Karpas-422 (cell line): Measurements from ENCODE around the gene PTGES. TPM values are rescaled to one million over a fixed set of nuclear protein-coding genes. Genes with fewer than 3 reads are reported as not detected.
"Not testable (repeated sequence)": the region's sequence is repeated elsewhere in the genome, so short reads cannot be mapped to it uniquely, and the experiment has no call there.

Source experiments
- DNase-seq: peaks from one replicate; pipeline ENCODE4 v3.0.0-alpha.2; 2015
- H2AFZ ChIP-seq: fragments of 200-600 bp; sonication (generic); 2 replicates; pipeline ENCODE4 v1.6.1; 2014; ENCODE audit warnings: antibody characterized with exemption, low read length, mixed read lengths
- H3K27ac ChIP-seq: fragments of 200-600 bp; sonication (generic); 2 replicates; pipeline ENCODE4 v1.5.1; 2014; ENCODE audit warnings: mild to moderate bottlenecking, low read length, moderate library complexity
- H3K27me3 ChIP-seq: fragments of 200-600 bp; sonication (generic); 2 replicates; pipeline ENCODE4 v1.6.1; 2014; ENCODE audit warnings: low read length, mixed read lengths
- H3K36me3 ChIP-seq: fragments of 200-600 bp; sonication (generic); 2 replicates; pipeline ENCODE4 v1.6.1; 2014; ENCODE audit warnings: low read length, mixed read lengths; ENCODE audit not compliant: insufficient read depth
- H3K4me1 ChIP-seq: fragments of 200-600 bp; sonication (generic); 2 replicates; pipeline ENCODE4 v1.6.1; 2014; ENCODE audit warnings: mild to moderate bottlenecking, low read length, mixed read lengths
- H3K4me2 ChIP-seq: fragments of 200-600 bp; sonication (generic); 2 replicates; pipeline ENCODE4 v1.6.1; 2014; ENCODE audit warnings: low read length, low read depth, mild to moderate bottlenecking; ENCODE audit not compliant: poor library complexity, severe bottlenecking
- H3K4me3 ChIP-seq: fragments of 200-600 bp; sonication (generic); 2 replicates; pipeline ENCODE4 v1.5.1; 2014; ENCODE audit warnings: mild to moderate bottlenecking, antibody characterized with exemption, low read length, mixed read lengths
- H3K79me2 ChIP-seq: fragments of 200-600 bp; sonication (generic); 2 replicates; pipeline ENCODE4 v1.6.1; 2014; ENCODE audit warnings: mild to moderate bottlenecking, low read length, mixed read lengths
- H3K9ac ChIP-seq: fragments of 200-600 bp; sonication (generic); 2 replicates; pipeline ENCODE4 v1.6.0; 2014; ENCODE audit warnings: low read length
- H3K9me2 ChIP-seq: fragments of 200-600 bp; sonication (generic), shearing (Covaris generic); replicated peaks from 2 replicates; pipeline ENCODE4 v1.6.0; 2014; ENCODE audit warnings: mild to moderate bottlenecking, low read length, moderate library complexity; ENCODE audit not compliant: insufficient read depth
- H3K9me3 ChIP-seq: fragments of 300-700, 200-600 bp; sonication (generic); 2 replicates; pipeline ENCODE4 v1.6.1; 2014; ENCODE audit warnings: low read length, mixed read lengths
- H4K20me1 ChIP-seq: fragments of 200-600 bp; sonication (generic); 2 replicates; pipeline ENCODE4 v1.6.1; 2014; ENCODE audit warnings: mild to moderate bottlenecking, antibody characterized with exemption, low read length, low read depth; ENCODE audit not compliant: insufficient read depth
- total RNA-seq: library from RNA; depleted of rRNA; stranded (reverse); fragments of >200 nt; shearing (Covaris generic); gene quantifications from 2 replicates; pipeline ENCODE4 v1.2.3, GENCODE V29; 2014; ENCODE audit warnings: low replicate concordance

Gene PTGES
- total RNA-seq, 1 experiment from 2014 or later: not detected

- H3K9me3 ChIP-seq, H3K36me3 ChIP-seq, H4K20me1 ChIP-seq, H3K27ac ChIP-seq, H3K79me2 ChIP-seq, H3K9me2 ChIP-seq, H3K9ac ChIP-seq, H3K4me3 ChIP-seq, DNase-seq, H3K4me1 ChIP-seq, H2AFZ ChIP-seq, H3K4me2 ChIP-seq, H3K27me3 ChIP-seq: not testable (repeated sequence)
Measured at GRCh38 chr9:129776096-129776495, 23.3 kb upstream of the PTGES start.

GRCh38 chr9:129775448-129775798 lies 22.6 kb upstream of the PTGES start:
- Histone ChIP-seq H4K20me1 (no peaks in the 10 kb centered on the region), H3K4me2 (no peak overlapping the region), H3K4me1 (no peaks in the 10 kb centered on the region), H3K9me2 (no peaks in the 10 kb centered on the region), H3K4me3 (no peak overlapping the region), H3K9ac (no peak overlapping the region), H3K79me2 (no peaks in the 10 kb centered on the region), H3K27ac (no peak overlapping the region), H2AFZ (no peak overlapping the region), H3K36me3 (no peaks in the 10 kb centered on the region), H3K27me3 (no peaks in the 10 kb centered on the region), H3K9me3 (no peaks in the 10 kb centered on the region)
- DNase-seq: no peak

- Histone ChIP-seq H3K4me1 (no peaks in the 10 kb centered on the region), H3K4me3 (no peak overlapping the region), H3K9me2 (no peaks in the 10 kb centered on the region), H3K27me3 (no peaks in the 10 kb centered on the region), H3K79me2 (no peaks in the 10 kb centered on the region), H3K36me3 (no peaks in the 10 kb centered on the region), H4K20me1 (no peaks in the 10 kb centered on the region), H3K4me2 (no peak overlapping the region), H3K27ac (no peak overlapping the region), H2AFZ (no peak overlapping the region), H3K9me3 (no peaks in the 10 kb centered on the region), H3K9ac (no peak overlapping the region)
- peak; percentile 21 for DNase-seq
Measured at GRCh38 chr9:129774791-129775447, 22.1 kb upstream of the PTGES start.

- no peak for DNase-seq
- Histone ChIP-seq H3K4me3 (no peak overlapping the region), H3K27ac (no peak overlapping the region), H3K9me3 (no peaks in the 10 kb centered on the region), H3K36me3 (no peaks in the 10 kb centered on the region), H3K79me2 (no peaks in the 10 kb centered on the region), H2AFZ (no peak overlapping the region), H4K20me1 (no peaks in the 10 kb centered on the region), H3K9me2 (no peaks in the 10 kb centered on the region), H3K4me2 (no peak overlapping the region), H3K4me1 (no peaks in the 10 kb centered on the region), H3K27me3 (no peaks in the 10 kb centered on the region), H3K9ac (no peak overlapping the region)
Measured at GRCh38 chr9:129773262-129774048, 20.6 kb upstream of the PTGES start.

- no peaks in the 10 kb centered on the region for H3K36me3 ChIP-seq
- no peaks in the 10 kb centered on the region for H3K9me3 ChIP-seq
- no peak overlapping the region for H3K27ac ChIP-seq
- no peaks in the 10 kb centered on the region for H3K79me2 ChIP-seq
- H3K9me2 ChIP-seq: no peaks in the 10 kb centered on the region
- no peak overlapping the region for H3K4me2 ChIP-seq
- H4K20me1 ChIP-seq: no peaks in the 10 kb centered on the region
- no peak overlapping the region for H3K4me3 ChIP-seq
- no peak overlapping the region for H3K9ac ChIP-seq
- H3K27me3 ChIP-seq: no peaks in the 10 kb centered on the region
- H2AFZ ChIP-seq: no peak overlapping the region
- H3K4me1 ChIP-seq: no peaks in the 10 kb centered on the region
- DNase-seq: no peak
Measured at GRCh38 chr9:129770741-129771140, 17.9 kb upstream of the PTGES start.

- no peak overlapping the region for H3K9ac ChIP-seq
- H3K27ac ChIP-seq: no peak overlapping the region
- no peak overlapping the region for H3K4me3 ChIP-seq
- H3K9me2 ChIP-seq: no peaks in the 10 kb centered on the region
- H3K4me1 ChIP-seq: no peaks in the 10 kb centered on the region
- H4K20me1 ChIP-seq: no peaks in the 10 kb centered on the region
- H3K9me3 ChIP-seq: no peaks in the 10 kb centered on the region
- H3K4me2 ChIP-seq: no peak overlapping the region
- DNase-seq: no peak
- H3K27me3 ChIP-seq: no peaks in the 10 kb centered on the region
- no peaks in the 10 kb centered on the region for H3K36me3 ChIP-seq
- no peak overlapping the region for H2AFZ ChIP-seq
- no peaks in the 10 kb centered on the region for H3K79me2 ChIP-seq
Measured at GRCh38 chr9:129769669-129770068, 16.8 kb upstream of the PTGES start.

GRCh38 chr9:129768486-129768885 lies 15.6 kb upstream of the PTGES start:
- DNase-seq: no peak
- no peaks in the 10 kb centered on the region for H4K20me1 ChIP-seq

GRCh38 chr9:129765764-129766317 lies 13.0 kb upstream of the PTGES start:
- Histone ChIP-seq H3K4me1 (no peaks in the 10 kb centered on the region), H4K20me1 (no peaks in the 10 kb centered on the region), H3K9ac (no peak overlapping the region), H2AFZ (no peak overlapping the region), H3K4me2 (no peak overlapping the region), H3K9me2 (no peaks in the 10 kb centered on the region), H3K79me2 (no peaks in the 10 kb centered on the region), H3K9me3 (no peaks in the 10 kb centered on the region), H3K27me3 (no peaks in the 10 kb centered on the region), H3K4me3 (no peak overlapping the region), H3K27ac (no peak overlapping the region), H3K36me3 (no peaks in the 10 kb centered on the region)
- no peak for DNase-seq

More at GRCh38 chr9:129768486-129768885, 15.6 kb upstream of the PTGES start:
- Histone ChIP-seq H3K36me3 (no peaks in the 10 kb centered on the region), H3K9me3 (no peaks in the 10 kb centered on the region), H3K9ac (no peak overlapping the region), H3K4me3 (no peak overlapping the region), H3K27me3 (no peaks in the 10 kb centered on the region), H3K9me2 (no peaks in the 10 kb centered on the region), H2AFZ (no peak overlapping the region), H3K4me1 (no peaks in the 10 kb centered on the region), H3K27ac (no peak overlapping the region), H3K79me2 (no peaks in the 10 kb centered on the region), H3K4me2 (no peak overlapping the region)
